ENCODE results near the gene KATNAL1.

KATNAL1 gene

GRCh38 chr13:30307194-30307970 is at the start of gene KATNAL1:
KATNAL1 (minus strand) TSS chr13:30307551; CDS start chr13:30283777, 23,774 bp downstream.
- Histone ChIP-seq H3K4me3 (peak within 1 kb of the TSS; percentile 88), H3K9me3 (0 out of 2 replicates have a peak, but pooled peaks cover 4% of the 10 kb centered on the region), H3K4me1 (peaks cover 66% of the 10 kb centered on the region), H3K4me2 (peak within 1 kb of the TSS; percentile 92), H3K36me3 (peaks cover 11% of the 10 kb centered on the region; the same call in 1 of the 2 replicates), H4K20me1 (peaks cover 7% of the 10 kb centered on the region; the same call in 1 of the 2 replicates), H3K27me3 (no peaks in the 10 kb centered on the region), H3K9ac (peak within 1 kb of the TSS; percentile 94), H3K27ac (peak within 1 kb of the TSS; percentile 90)
- TF ChIP-seq Cebpa-rat (IDR thresholded peaks at IDR 0.05): no peak

GRCh38 chr13:30355839-30356238 is 48.5 kb upstream of the KATNAL1 start:
- H3K9ac ChIP-seq: peak overlapping the region; percentile 63
- H3K4me3 ChIP-seq: peak overlapping the region; percentile 39
- H3K4me2 ChIP-seq: peak overlapping the region; percentile 87
- H3K27me3 ChIP-seq: no peaks in the 10 kb centered on the region
- H3K27ac ChIP-seq: peak overlapping the region; percentile 78
- peaks cover 72% of the 10 kb centered on the region for H3K36me3 ChIP-seq
- peaks cover 16% of the 10 kb centered on the region for H3K9me3 ChIP-seq
- TF ChIP-seq Cebpa-rat (IDR thresholded peaks at IDR 0.05): no peak
- H4K20me1 ChIP-seq: peaks cover 6% of the 10 kb centered on the region; the same call in 1 of the 2 replicates
- H3K4me1 ChIP-seq: peaks cover 87% of the 10 kb centered on the region

GRCh38 chr13:30355384-30355699 is 48.0 kb upstream of the KATNAL1 start:
- Histone ChIP-seq H3K9me3 (peaks cover 16% of the 10 kb centered on the region), H4K20me1 (peaks cover 6% of the 10 kb centered on the region; the same call in 1 of the 2 replicates), H3K4me3 (peak overlapping the region; percentile 39), H3K9ac (peak overlapping the region; percentile 63), H3K27ac (peak overlapping the region; percentile 78), H3K36me3 (peaks cover 72% of the 10 kb centered on the region), H3K27me3 (no peaks in the 10 kb centered on the region), H3K4me1 (peaks cover 82% of the 10 kb centered on the region), H3K4me2 (peak overlapping the region; percentile 87)
- TF ChIP-seq Cebpa-rat (IDR thresholded peaks at IDR 0.05): no peak

- no peaks in the 10 kb centered on the region for H3K27me3 ChIP-seq
- peak overlapping the region; percentile 39 for H3K4me3 ChIP-seq
- peak overlapping the region; percentile 87 for H3K4me2 ChIP-seq
- peaks cover 6% of the 10 kb centered on the region; the same call in 1 of the 2 replicates for H4K20me1 ChIP-seq
- peaks cover 76% of the 10 kb centered on the region for H3K4me1 ChIP-seq
- peak overlapping the region; percentile 78 for H3K27ac ChIP-seq
- H3K9ac ChIP-seq: peak overlapping the region; percentile 63
- peaks cover 16% of the 10 kb centered on the region for H3K9me3 ChIP-seq
- TF ChIP-seq Cebpa-rat (IDR thresholded peaks at IDR 0.05): no peak
- H3K36me3 ChIP-seq: peaks cover 72% of the 10 kb centered on the region
Measured at GRCh38 chr13:30354493-30355383, 47.4 kb upstream of the KATNAL1 start.

GRCh38 chr13:30353471-30354215 is 46.3 kb upstream of the KATNAL1 start:
- peak; percentile 37; the same call in 1 of the 2 replicates for TF ChIP-seq Cebpa-rat (IDR thresholded peaks at IDR 0.05)
- no peak overlapping the region for H3K9ac ChIP-seq
- H3K36me3 ChIP-seq: peaks cover 72% of the 10 kb centered on the region
- H3K27ac ChIP-seq: no peak overlapping the region
- H4K20me1 ChIP-seq: peaks cover 6% of the 10 kb centered on the region; the same call in 1 of the 2 replicates
- no peak overlapping the region for H3K4me3 ChIP-seq
- H3K9me3 ChIP-seq: peaks cover 16% of the 10 kb centered on the region
- H3K4me1 ChIP-seq: peaks cover 65% of the 10 kb centered on the region
- no peaks in the 10 kb centered on the region for H3K27me3 ChIP-seq
- peak overlapping the region; percentile 87; the same call in 1 of the 2 replicates for H3K4me2 ChIP-seq

GRCh38 chr13:30353060-30353459 is 45.7 kb upstream of the KATNAL1 start:
- Histone ChIP-seq H3K9ac (no peak overlapping the region), H3K36me3 (peaks cover 72% of the 10 kb centered on the region), H4K20me1 (peaks cover 6% of the 10 kb centered on the region; the same call in 1 of the 2 replicates), H3K27ac (no peak overlapping the region), H3K4me1 (peaks cover 64% of the 10 kb centered on the region), H3K27me3 (no peaks in the 10 kb centered on the region), H3K9me3 (peaks cover 16% of the 10 kb centered on the region), H3K4me3 (no peak overlapping the region), H3K4me2 (no peak overlapping the region; the same call in 1 of the 2 replicates)
- TF ChIP-seq Cebpa-rat (IDR thresholded peaks at IDR 0.05): no peak

- H3K27ac ChIP-seq: no peak overlapping the region
- no peak for TF ChIP-seq Cebpa-rat (IDR thresholded peaks at IDR 0.05)
- H4K20me1 ChIP-seq: peaks cover 6% of the 10 kb centered on the region; the same call in 1 of the 2 replicates
- H3K9me3 ChIP-seq: peaks cover 16% of the 10 kb centered on the region
- peak overlapping the region; percentile 21; the same call in 1 of the 2 replicates for H3K4me2 ChIP-seq
- H3K4me3 ChIP-seq: no peak overlapping the region
- peaks cover 72% of the 10 kb centered on the region for H3K36me3 ChIP-seq
- H3K9ac ChIP-seq: no peak overlapping the region
- H3K4me1 ChIP-seq: peaks cover 62% of the 10 kb centered on the region
- H3K27me3 ChIP-seq: no peaks in the 10 kb centered on the region
Measured at GRCh38 chr13:30352121-30352520, 44.8 kb upstream of the KATNAL1 start.

- H3K4me1 ChIP-seq: peaks cover 24% of the 10 kb centered on the region
- H3K9ac ChIP-seq: no peak overlapping the region
Measured at GRCh38 chr13:30346789-30347167, 39.4 kb upstream of the KATNAL1 start.

More at GRCh38 chr13:30346789-30347167, 39.4 kb upstream of the KATNAL1 start:
- Histone ChIP-seq H3K4me2 (peak overlapping the region; percentile 31), H3K4me3 (no peak overlapping the region), H3K36me3 (peaks cover 92% of the 10 kb centered on the region), H3K27ac (no peak overlapping the region), H3K9me3 (no peaks in the 10 kb centered on the region; the same call in 1 of the 2 replicates), H3K27me3 (no peaks in the 10 kb centered on the region), H4K20me1 (peaks cover 41% of the 10 kb centered on the region; the same call in 1 of the 2 replicates)
- TF ChIP-seq Cebpa-rat (IDR thresholded peaks at IDR 0.05): no peak
